Calu3 (cell line): ENCODE measurements around the gene SRPK2. TPM values are rescaled to one million over a fixed set of nuclear protein-coding genes. Genes with fewer than 3 reads are reported as not detected.

Experiments used
- BruUV-seq: library from RNA; stranded (reverse); fragments of 400-500 nt; replicated peaks from 2 replicates; lab custom pipeline; 2021; lab: Mats Ljungman, UMichigan
- CTCF ChIA-PET: fragments of 300-600 bp; sonication (Branson Sonifier 250); formaldehyde crosslinking; loops from one replicate; lab custom pipeline; 2022; ENCODE audit warnings: antibody characterized with exemption; lab: Charles Lee
- DNase-seq: peaks from one replicate; pipeline ENCODE4 v3.0.0; 2022
- H3K27ac Mint-ChIP-seq: one replicate; pipeline ENCODE4 v1.8.0; 2022; ENCODE audit warnings: mixed read lengths; ENCODE audit not compliant: unreplicated experiment
- H3K27me3 Mint-ChIP-seq: one replicate; pipeline ENCODE4 v1.8.0; 2022; ENCODE audit warnings: mixed read lengths; ENCODE audit not compliant: unreplicated experiment
- H3K36me3 Mint-ChIP-seq: one replicate; pipeline ENCODE4 v1.8.0; 2022; ENCODE audit warnings: mild to moderate bottlenecking, moderate library complexity, mixed read lengths; ENCODE audit not compliant: insufficient read depth, unreplicated experiment
- H3K4me1 Mint-ChIP-seq: one replicate; pipeline ENCODE4 v1.8.0; 2022; ENCODE audit warnings: mild to moderate bottlenecking, low read depth, mixed read lengths; ENCODE audit not compliant: unreplicated experiment
- H3K4me3 Mint-ChIP-seq: one replicate; pipeline ENCODE4 v1.8.0; 2022; ENCODE audit warnings: mild to moderate bottlenecking, low read depth, moderate library complexity, mixed read lengths; ENCODE audit not compliant: unreplicated experiment
- H3K9me3 Mint-ChIP-seq: one replicate; pipeline ENCODE4 v1.8.0; 2022; ENCODE audit warnings: low read depth, mixed read lengths; ENCODE audit not compliant: unreplicated experiment
- intact Hi-C: fragments of 100-400 bp; cut with micrococcal nuclease; formaldehyde crosslinking; loops from one replicate; pipeline ENCODE4 v1.10.0; 2022; ENCODE audit not compliant: unreplicated experiment
- total RNA-seq: library from RNA; stranded (reverse); gene quantifications from 2 replicates; pipeline ENCODE4 v1.2.3, GENCODE V29; 2022
- TF ChIP-seq, protein P1 (sequence below): fragments of 200-600 bp; IDR thresholded peaks from one replicate; pipeline ENCODE4 v1.8.0; 2022; ENCODE audit warnings: antibody characterized with exemption; ENCODE audit not compliant: unreplicated experiment

The SRPK2 gene
- total RNA-seq, 1 experiment from 2014 or later: 40.2 TPM

- no TSS peak for BruUV-seq
- Mint-ChIP-seq H3K4me3 (no peak overlapping the region), H3K36me3 (no peaks in the 10 kb centered on the region), H3K4me1 (no peaks in the 10 kb centered on the region), H3K9me3 (no peaks in the 10 kb centered on the region), H3K27ac (no peak overlapping the region), H3K27me3 (no peaks in the 10 kb centered on the region)
- TF ChIP-seq, protein P1, sequence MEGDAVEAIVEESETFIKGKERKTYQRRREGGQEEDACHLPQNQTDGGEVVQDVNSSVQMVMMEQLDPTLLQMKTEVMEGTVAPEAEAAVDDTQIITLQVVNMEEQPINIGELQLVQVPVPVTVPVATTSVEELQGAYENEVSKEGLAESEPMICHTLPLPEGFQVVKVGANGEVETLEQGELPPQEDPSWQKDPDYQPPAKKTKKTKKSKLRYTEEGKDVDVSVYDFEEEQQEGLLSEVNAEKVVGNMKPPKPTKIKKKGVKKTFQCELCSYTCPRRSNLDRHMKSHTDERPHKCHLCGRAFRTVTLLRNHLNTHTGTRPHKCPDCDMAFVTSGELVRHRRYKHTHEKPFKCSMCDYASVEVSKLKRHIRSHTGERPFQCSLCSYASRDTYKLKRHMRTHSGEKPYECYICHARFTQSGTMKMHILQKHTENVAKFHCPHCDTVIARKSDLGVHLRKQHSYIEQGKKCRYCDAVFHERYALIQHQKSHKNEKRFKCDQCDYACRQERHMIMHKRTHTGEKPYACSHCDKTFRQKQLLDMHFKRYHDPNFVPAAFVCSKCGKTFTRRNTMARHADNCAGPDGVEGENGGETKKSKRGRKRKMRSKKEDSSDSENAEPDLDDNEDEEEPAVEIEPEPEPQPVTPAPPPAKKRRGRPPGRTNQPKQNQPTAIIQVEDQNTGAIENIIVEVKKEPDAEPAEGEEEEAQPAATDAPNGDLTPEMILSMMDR: no peak
- DNase-seq: no peak
- CTCF ChIA-PET: no interaction called here
- intact Hi-C loops: no loop called here
Observed at GRCh38 chr7:105130048-105130447, 258.7 kb downstream of the SRPK2 start.

- no peaks in the 10 kb centered on the region for H3K36me3 Mint-ChIP-seq
- CTCF ChIA-PET: no interaction called here
- H3K27me3 Mint-ChIP-seq: no peaks in the 10 kb centered on the region
- no peak for DNase-seq
- TF ChIP-seq, protein P1: no peak
- no peak overlapping the region for H3K27ac Mint-ChIP-seq
- H3K4me3 Mint-ChIP-seq: no peak overlapping the region
- intact Hi-C loops: no loop called here
- no peaks in the 10 kb centered on the region for H3K9me3 Mint-ChIP-seq
- BruUV-seq: no TSS peak
- H3K4me1 Mint-ChIP-seq: no peaks in the 10 kb centered on the region
Observed at GRCh38 chr7:105127179-105127578, 261.5 kb downstream of the SRPK2 start.

GRCh38 chr7:105126436-105126975 lies 262.2 kb downstream of the SRPK2 start:
- CTCF ChIA-PET: no interaction called here
- Mint-ChIP-seq H3K4me1 (no peaks in the 10 kb centered on the region), H3K9me3 (no peaks in the 10 kb centered on the region), H3K4me3 (no peak overlapping the region), H3K27ac (no peak overlapping the region), H3K27me3 (no peaks in the 10 kb centered on the region), H3K36me3 (no peaks in the 10 kb centered on the region)
- TF ChIP-seq, protein P1: no peak
- no peak for DNase-seq
- intact Hi-C loops: no loop called here
- no TSS peak for BruUV-seq

DNA sequence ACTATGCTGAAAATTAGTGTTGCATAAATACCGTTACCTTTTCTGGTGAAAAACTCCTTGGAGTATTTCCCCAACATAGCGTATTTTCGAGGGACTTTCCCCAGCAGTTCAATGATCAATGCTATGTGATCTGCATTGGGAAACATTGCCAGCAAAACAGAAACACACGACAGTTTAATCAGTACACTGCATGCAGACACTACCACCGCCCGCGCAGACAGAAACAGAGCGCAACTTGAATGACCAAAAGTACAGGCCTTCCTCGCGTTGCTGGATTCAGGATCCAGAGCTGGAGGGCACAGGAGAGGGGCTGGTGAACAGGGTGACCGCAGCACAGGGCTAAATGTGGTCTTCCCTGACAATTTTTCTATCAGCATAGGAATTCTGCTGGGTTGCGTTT lies 263.0 kb downstream of the SRPK2 start:
- Mint-ChIP-seq H3K4me3 (no peak overlapping the region), H3K36me3 (no peaks in the 10 kb centered on the region), H3K27me3 (no peaks in the 10 kb centered on the region), H3K4me1 (no peaks in the 10 kb centered on the region), H3K9me3 (no peaks in the 10 kb centered on the region), H3K27ac (no peak overlapping the region)
- CTCF ChIA-PET: no interaction called here
- no TSS peak for BruUV-seq
- TF ChIP-seq, protein P1: no peak
- DNase-seq: no peak
- intact Hi-C loops: no loop called here
